ENCODE data around the gene HAND2. TPM values are rescaled to one million over a fixed set of nuclear protein-coding genes. Genes with fewer than 3 reads are reported as not detected.

Gene HAND2
- total RNA-seq, 1 donor from 2014 or later: not detected

DNA sequence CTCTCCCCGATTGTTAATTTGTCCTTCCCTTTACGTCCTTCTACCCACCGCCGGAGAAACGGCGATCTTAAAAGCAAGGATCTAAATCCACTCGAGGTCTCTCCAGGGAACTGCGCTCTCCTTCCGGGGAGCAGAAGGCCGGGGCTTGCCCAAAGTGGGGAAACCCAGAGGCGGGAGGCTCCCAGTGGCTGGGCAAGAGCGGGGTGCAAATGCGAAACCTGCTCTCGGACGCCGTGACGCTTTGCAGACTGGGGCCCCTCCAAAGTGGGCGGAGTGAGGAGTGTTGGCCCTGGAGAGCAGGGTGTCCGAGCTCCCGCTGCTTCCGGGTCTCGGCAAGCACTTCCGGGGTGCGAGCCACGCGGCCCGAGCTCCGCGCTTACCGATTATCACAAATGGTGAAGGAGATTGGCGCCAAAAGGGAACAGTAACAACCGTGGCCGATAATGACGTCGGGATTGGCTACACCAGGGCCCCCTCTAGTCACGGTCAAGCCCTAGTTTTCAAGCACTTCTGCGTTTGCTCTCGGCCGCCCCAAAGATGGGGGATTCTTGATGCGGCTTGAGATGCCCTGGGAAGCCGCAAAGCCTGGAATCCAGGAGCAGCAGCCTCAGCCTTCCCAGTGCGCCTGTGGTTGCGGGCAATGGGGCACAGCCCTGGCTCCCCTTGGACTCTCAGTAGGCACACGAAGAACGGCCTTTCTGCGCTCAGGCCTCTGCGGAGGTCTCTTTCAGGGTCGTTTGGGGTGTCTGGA, 29.0 kb downstream of the HAND2 start:
- H3K79me2 ChIP-seq (ENCODE audit: insufficient read depth, low read length): no peaks in the 10 kb centered on the region
- no peak overlapping the region for H3K27ac Mint-ChIP-seq (ENCODE audit: unreplicated experiment)
- H3K27me3 ChIP-seq (ENCODE audit: insufficient read depth, low read length): peaks cover 74% of the 10 kb centered on the region
- no peaks in the 10 kb centered on the region for H3K36me3 ChIP-seq (ENCODE audit: insufficient read depth, low read length)
- H3K4me3 Mint-ChIP-seq (ENCODE audit: unreplicated experiment): peak overlapping the region; percentile 62
- no peak overlapping the region for H3K27ac ChIP-seq (ENCODE audit: low read depth, low read length)
- H3K9ac ChIP-seq (ENCODE audit: low read length): no peak overlapping the region
- peak overlapping the region; percentile 50 for H3K4me3 ChIP-seq (ENCODE audit: insufficient read depth, low read depth, low read length)
- FAIRE-seq (no peak), DNase-seq (ENCODE audit: low read depth) (no peak)
- peak overlapping the region; percentile 84 for H2AFZ ChIP-seq (ENCODE audit: low read depth, low read length)
- H3K36me3 Mint-ChIP-seq (ENCODE audit: low read depth, unreplicated experiment): peaks cover 5% of the 10 kb centered on the region
- H3K4me1 ChIP-seq (ENCODE audit: insufficient read depth, low read length): peaks cover 6% of the 10 kb centered on the region
- TF ChIP-seq, protein P1, sequence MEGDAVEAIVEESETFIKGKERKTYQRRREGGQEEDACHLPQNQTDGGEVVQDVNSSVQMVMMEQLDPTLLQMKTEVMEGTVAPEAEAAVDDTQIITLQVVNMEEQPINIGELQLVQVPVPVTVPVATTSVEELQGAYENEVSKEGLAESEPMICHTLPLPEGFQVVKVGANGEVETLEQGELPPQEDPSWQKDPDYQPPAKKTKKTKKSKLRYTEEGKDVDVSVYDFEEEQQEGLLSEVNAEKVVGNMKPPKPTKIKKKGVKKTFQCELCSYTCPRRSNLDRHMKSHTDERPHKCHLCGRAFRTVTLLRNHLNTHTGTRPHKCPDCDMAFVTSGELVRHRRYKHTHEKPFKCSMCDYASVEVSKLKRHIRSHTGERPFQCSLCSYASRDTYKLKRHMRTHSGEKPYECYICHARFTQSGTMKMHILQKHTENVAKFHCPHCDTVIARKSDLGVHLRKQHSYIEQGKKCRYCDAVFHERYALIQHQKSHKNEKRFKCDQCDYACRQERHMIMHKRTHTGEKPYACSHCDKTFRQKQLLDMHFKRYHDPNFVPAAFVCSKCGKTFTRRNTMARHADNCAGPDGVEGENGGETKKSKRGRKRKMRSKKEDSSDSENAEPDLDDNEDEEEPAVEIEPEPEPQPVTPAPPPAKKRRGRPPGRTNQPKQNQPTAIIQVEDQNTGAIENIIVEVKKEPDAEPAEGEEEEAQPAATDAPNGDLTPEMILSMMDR (IDR thresholded peaks at IDR 0.05; ENCODE audit: insufficient read depth, low read depth, low read length): no peak
- TF ChIP-seq EZH2 (IDR thresholded peaks at IDR 0.05; ENCODE audit: insufficient read depth, low read length): no peak
- H4K20me1 ChIP-seq (ENCODE audit: insufficient read depth, low read length): no peaks in the 10 kb centered on the region
- peaks cover 88% of the 10 kb centered on the region for H3K27me3 Mint-ChIP-seq (ENCODE audit: low read depth, unreplicated experiment)
- peak overlapping the region; percentile 76 for H3K4me2 ChIP-seq (ENCODE audit: low read length)
- peaks cover 12% of the 10 kb centered on the region for H3K9me3 ChIP-seq (ENCODE audit: insufficient read depth, low read depth, low read length)
- no peaks in the 10 kb centered on the region for H3K4me1 Mint-ChIP-seq (ENCODE audit: low read depth, unreplicated experiment)
- H3K9me3 Mint-ChIP-seq (ENCODE audit: unreplicated experiment): peaks cover 26% of the 10 kb centered on the region

GRCh38 chr4:173499658-173500535, 30.1 kb downstream of the HAND2 start:
- no peak overlapping the region for H3K27ac ChIP-seq (ENCODE audit: low read depth, low read length)
- H3K4me3 Mint-ChIP-seq (ENCODE audit: unreplicated experiment): no peak overlapping the region
- H3K9me3 ChIP-seq (ENCODE audit: insufficient read depth, low read depth, low read length): peaks cover 12% of the 10 kb centered on the region
- H3K4me1 ChIP-seq (ENCODE audit: insufficient read depth, low read length): peaks cover 6% of the 10 kb centered on the region
- H3K27me3 Mint-ChIP-seq (ENCODE audit: low read depth, unreplicated experiment): peaks cover 85% of the 10 kb centered on the region
- no peak overlapping the region for H3K27ac Mint-ChIP-seq (ENCODE audit: unreplicated experiment)
- H3K36me3 Mint-ChIP-seq (ENCODE audit: low read depth, unreplicated experiment): peaks cover 5% of the 10 kb centered on the region
- peaks cover 26% of the 10 kb centered on the region for H3K9me3 Mint-ChIP-seq (ENCODE audit: unreplicated experiment)
- peak overlapping the region; percentile 10 for H2AFZ ChIP-seq (ENCODE audit: low read depth, low read length)
- DNase-seq (ENCODE audit: low read depth): no peak
- no peaks in the 10 kb centered on the region for H3K4me1 Mint-ChIP-seq (ENCODE audit: low read depth, unreplicated experiment)
- no peak overlapping the region for H3K9ac ChIP-seq (ENCODE audit: low read length)
- no peaks in the 10 kb centered on the region for H3K79me2 ChIP-seq (ENCODE audit: insufficient read depth, low read length)
- no peak for TF ChIP-seq EZH2 (IDR thresholded peaks at IDR 0.05; ENCODE audit: insufficient read depth, low read length)
- TF ChIP-seq, protein P1 (IDR thresholded peaks at IDR 0.05; ENCODE audit: insufficient read depth, low read depth, low read length): no peak
- peak overlapping the region; percentile 0 for H3K4me3 ChIP-seq (ENCODE audit: insufficient read depth, low read depth, low read length)
- no peaks in the 10 kb centered on the region for H3K36me3 ChIP-seq (ENCODE audit: insufficient read depth, low read length)
- H3K4me2 ChIP-seq (ENCODE audit: low read length): no peak overlapping the region
- no peak for FAIRE-seq
- peaks cover 74% of the 10 kb centered on the region for H3K27me3 ChIP-seq (ENCODE audit: insufficient read depth, low read length)
- H4K20me1 ChIP-seq (ENCODE audit: insufficient read depth, low read length): no peaks in the 10 kb centered on the region
